Measurements from ENCODE around the gene GPR25.

GRCh38 chr1:200899954-200900867 lies 27.4 kb downstream of the GPR25 start:
- no peak for TF ChIP-seq CTCF (IDR thresholded peaks at IDR 0.05 in 8 of 11, conservative IDR thresholded peaks at IDR 0.05 in 3 of 11)
- TF ChIP-seq POLR2A (IDR thresholded peaks at IDR 0.05): no peak

All from spleen (tissue), 7 donors.